ENCODE results near the gene SOWAHC. TPM values are rescaled to one million over a fixed set of nuclear protein-coding genes. Genes with fewer than 3 reads are reported as not detected.
"Not testable (repeated sequence)": the region's sequence is repeated elsewhere in the genome, so short reads cannot be mapped to it uniquely, and the experiment has no call there.

SOWAHC gene
- total RNA-seq, 1 donor from 2014 or later, result 9.2 TPM

- no peak for DNase-seq (ENCODE audit: low read depth)
- no peak overlapping the region for H3K4me3 ChIP-seq (ENCODE audit: low read depth, low read length)
- TF ChIP-seq, protein P1, sequence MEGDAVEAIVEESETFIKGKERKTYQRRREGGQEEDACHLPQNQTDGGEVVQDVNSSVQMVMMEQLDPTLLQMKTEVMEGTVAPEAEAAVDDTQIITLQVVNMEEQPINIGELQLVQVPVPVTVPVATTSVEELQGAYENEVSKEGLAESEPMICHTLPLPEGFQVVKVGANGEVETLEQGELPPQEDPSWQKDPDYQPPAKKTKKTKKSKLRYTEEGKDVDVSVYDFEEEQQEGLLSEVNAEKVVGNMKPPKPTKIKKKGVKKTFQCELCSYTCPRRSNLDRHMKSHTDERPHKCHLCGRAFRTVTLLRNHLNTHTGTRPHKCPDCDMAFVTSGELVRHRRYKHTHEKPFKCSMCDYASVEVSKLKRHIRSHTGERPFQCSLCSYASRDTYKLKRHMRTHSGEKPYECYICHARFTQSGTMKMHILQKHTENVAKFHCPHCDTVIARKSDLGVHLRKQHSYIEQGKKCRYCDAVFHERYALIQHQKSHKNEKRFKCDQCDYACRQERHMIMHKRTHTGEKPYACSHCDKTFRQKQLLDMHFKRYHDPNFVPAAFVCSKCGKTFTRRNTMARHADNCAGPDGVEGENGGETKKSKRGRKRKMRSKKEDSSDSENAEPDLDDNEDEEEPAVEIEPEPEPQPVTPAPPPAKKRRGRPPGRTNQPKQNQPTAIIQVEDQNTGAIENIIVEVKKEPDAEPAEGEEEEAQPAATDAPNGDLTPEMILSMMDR (conservative IDR thresholded peaks at IDR 0.05; ENCODE audit: low read depth, low read length), result no peak
Measured at GRCh38 chr2:109638795-109639194, 24.6 kb downstream of the SOWAHC start.

DNA sequence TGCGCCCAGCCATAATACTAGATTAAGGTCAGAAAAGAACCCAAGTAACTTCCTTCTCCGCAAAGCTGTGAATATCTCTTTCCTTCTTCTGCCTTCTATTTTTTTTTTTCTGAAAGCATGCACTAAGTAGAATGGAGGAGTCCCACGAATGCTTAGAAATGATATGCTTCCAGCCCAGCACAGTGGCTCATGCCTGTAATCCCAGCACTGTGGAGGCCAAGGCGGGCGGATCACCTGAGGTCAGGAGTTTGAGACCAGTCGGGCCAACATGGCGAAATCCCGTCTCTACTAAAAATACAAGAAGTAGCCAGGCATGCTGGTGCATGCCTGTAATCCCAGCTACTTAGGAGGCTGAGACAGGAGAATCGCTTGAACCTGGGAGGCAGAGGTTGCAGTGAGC lies 25.8 kb downstream of the SOWAHC start:
- DNase-seq (ENCODE audit: low read depth); H3K4me3 ChIP-seq (ENCODE audit: low read depth, low read length): not testable (repeated sequence)

GRCh38 chr2:109644571-109645275 lies 30.6 kb downstream of the SOWAHC start:
- DNase-seq (ENCODE audit: low read depth), result no peak
- TF ChIP-seq, protein P1 (conservative IDR thresholded peaks at IDR 0.05; ENCODE audit: low read depth, low read length), result no peak
- no peak overlapping the region for H3K4me3 ChIP-seq (ENCODE audit: low read depth, low read length)

DNA sequence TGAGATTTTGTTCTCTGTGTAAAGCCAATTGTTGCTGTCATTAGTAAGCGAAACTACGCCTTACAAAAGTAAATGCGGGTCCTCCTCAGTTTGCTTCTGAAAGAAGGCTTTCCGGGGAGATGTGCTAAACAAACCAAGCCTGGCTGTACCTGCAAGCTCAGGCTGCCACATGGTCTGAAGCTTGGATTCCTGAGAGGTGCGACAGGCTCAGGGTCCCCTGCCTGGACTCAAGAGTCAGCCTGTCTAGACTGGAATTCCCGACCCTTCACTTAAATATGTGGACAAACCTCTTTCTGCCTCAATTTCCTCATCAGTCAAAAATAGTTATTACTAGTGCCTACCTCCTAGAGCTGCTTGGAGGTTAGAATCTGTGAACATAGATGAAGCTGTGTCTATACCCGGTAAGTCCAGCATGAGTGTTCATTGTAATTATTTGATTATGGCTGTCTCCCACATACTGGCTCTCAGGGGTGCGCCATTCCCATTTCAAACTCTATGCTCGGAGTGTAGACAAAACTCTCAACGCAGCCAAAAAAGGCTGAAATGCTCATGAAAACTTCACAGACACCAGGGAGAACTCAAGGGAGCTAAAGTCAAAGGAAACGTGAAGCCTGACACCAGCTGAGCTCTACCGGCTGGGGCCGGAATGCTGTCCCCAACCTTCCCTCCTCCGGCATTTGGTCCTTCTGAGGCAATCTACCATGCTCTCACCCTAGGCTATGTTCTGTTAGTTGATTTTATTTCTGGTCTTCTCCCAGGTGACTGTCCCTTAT lies 31.4 kb downstream of the SOWAHC start:
- no peak overlapping the region for H3K4me3 ChIP-seq (ENCODE audit: low read depth, low read length)
- TF ChIP-seq, protein P1 (conservative IDR thresholded peaks at IDR 0.05; ENCODE audit: low read depth, low read length), result no peak

GRCh38 chr2:109646961-109647360 lies 32.8 kb downstream of the SOWAHC start:
- no peak overlapping the region for H3K4me3 ChIP-seq (ENCODE audit: low read depth, low read length)
- DNase-seq (ENCODE audit: low read depth), result no peak
- TF ChIP-seq, protein P1 (conservative IDR thresholded peaks at IDR 0.05; ENCODE audit: low read depth, low read length), result no peak

More for the DNA sequence above, 31.4 kb downstream of the SOWAHC start:
- DNase-seq (ENCODE audit: low read depth), result no peak

- TF ChIP-seq, protein P1 (conservative IDR thresholded peaks at IDR 0.05; ENCODE audit: low read depth, low read length), result no peak
- DNase-seq (ENCODE audit: low read depth), result peak; percentile 57
- H3K4me3 ChIP-seq (ENCODE audit: low read depth, low read length), result no peak overlapping the region
Measured at GRCh38 chr2:109647636-109648035, 33.5 kb downstream of the SOWAHC start.

DNA sequence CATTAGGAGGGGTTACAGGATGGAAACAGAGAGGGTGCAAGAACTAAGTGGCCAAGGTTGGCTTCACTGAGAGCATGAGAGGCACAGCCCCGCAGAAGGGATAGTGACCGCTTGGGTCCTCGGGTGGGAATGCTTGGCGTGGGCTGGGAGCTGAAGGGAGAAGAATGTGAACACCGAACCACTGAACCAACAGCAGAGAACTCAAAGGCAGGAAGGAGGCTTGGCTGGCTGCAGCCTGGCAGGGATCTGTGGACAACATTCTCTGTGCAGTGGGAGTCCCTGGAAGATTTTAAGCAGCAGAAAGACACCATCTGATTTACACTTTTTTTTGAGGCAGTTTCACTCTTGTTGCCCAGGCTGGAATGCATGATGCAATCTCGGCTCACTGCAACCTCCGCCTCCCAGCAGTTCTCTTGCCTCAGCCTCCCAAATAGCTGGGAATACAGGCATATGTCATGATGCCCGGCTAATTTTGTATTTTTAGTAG lies 33.9 kb downstream of the SOWAHC start:
- peak; percentile 16 for DNase-seq (ENCODE audit: low read depth)
- H3K4me3 ChIP-seq (ENCODE audit: low read depth, low read length), result no peak overlapping the region
- TF ChIP-seq, protein P1 (conservative IDR thresholded peaks at IDR 0.05; ENCODE audit: low read depth, low read length), result no peak

All from epithelial cell of proximal tubule (primary cell).